HepG2 (cell line): ENCODE data around the gene SBNO2. TPM values are rescaled to one million over a fixed set of nuclear protein-coding genes. Genes with fewer than 3 reads are reported as not detected.

Source experiments
- ATAC-seq: fragments of 200-7000 bp; cut with Tn5 transposase; 3 replicates; pipeline ENCODE4 v1.9.1; 2020; ENCODE audit warnings: mild to moderate bottlenecking, moderate library complexity
- BruUV-seq: library from RNA; stranded (reverse); fragments of 400-500 nt; replicated peaks from 2 replicates; lab custom pipeline; 2021; lab: Mats Ljungman, UMichigan
- CTCF ChIA-PET: fragments of 300-600 bp; formaldehyde crosslinking; extraction: SDS; loops from one replicate; lab custom pipeline; 2021; ENCODE audit warnings: low total read pairs, inconsistent platforms, low intra/inter-chr PET ratio; lab: Yijun Ruan, JAX
- POLR2A ChIA-PET: fragments of 350-600 bp; sonication (Branson Sonifier 250); formaldehyde crosslinking; loops from one replicate; lab custom pipeline; 2020; ENCODE audit warnings: antibody characterized with exemption, inconsistent platforms; lab: Yijun Ruan, JAX
- DNase-seq: peaks from one replicate; pipeline ENCODE4 v3.0.0-alpha.2; 2015; ENCODE audit warnings: low spot score
- FAIRE-seq: peaks from 3 replicates; lab custom pipeline; 2011; peaks lifted over from hg19 to GRCh38; lab: Jason Lieb, UNC
- H2AFZ ChIP-seq: one replicate; pipeline ENCODE4 v1.6.1; 2011; ENCODE audit warnings: low read length, inconsistent platforms
- H3K27ac ChIP-seq: fragments of 300-600 bp; 3 replicates; pipeline ENCODE4 v1.8.0; 2011; ENCODE audit warnings: mixed run types, mild to moderate bottlenecking, mixed read lengths, low read length, inconsistent platforms; ENCODE audit not compliant: insufficient read depth; ENCODE audit errors: extremely low read length
- H3K27me3 ChIP-seq, 2 experiments: fragments of 200-600 bp in 1 of 2; 2 replicates in 1 of 2; 3 replicates in 1 of 2; pipeline versions ENCODE4 v1.6.0 to v1.8.0; 2011; ENCODE audit warnings: low read length in 2 of 2, mild to moderate bottlenecking in 2 of 2, moderate library complexity in 2 of 2, inconsistent platforms in 1 of 2; ENCODE audit not compliant: insufficient read depth in 2 of 2, control insufficient read depth in 1 of 2
- H3K36me3 ChIP-seq, 2 experiments: fragments of 200-600 bp in 1 of 2; replicated peaks in 1 of 2; 2 replicates in 1 of 2; 3 replicates in 1 of 2; pipeline versions ENCODE4 v1.5.1 to v1.8.0; 2011; ENCODE audit warnings: low read length in 2 of 2, inconsistent platforms in 1 of 2; ENCODE audit not compliant: insufficient read depth in 2 of 2, control insufficient read depth in 1 of 2
- H3K4me1 ChIP-seq: 2 replicates; pipeline ENCODE4 v1.5.1; 2012; ENCODE audit warnings: low read length, inconsistent platforms; ENCODE audit not compliant: insufficient read depth
- H3K4me2 ChIP-seq: 2 replicates; pipeline ENCODE4 v1.6.0; 2011; ENCODE audit warnings: low read depth, low read length, inconsistent platforms
- H3K4me3 ChIP-seq, 3 experiments: fragments of 200-600 bp in 1 of 3; sonication (generic), shearing (Covaris generic) in 1 of 3; replicated peaks in 1 of 3; 2 replicates each; pipeline ENCODE4 v1.5.1; 2011 to 2016; ENCODE audit warnings: low read length in 3 of 3, inconsistent platforms in 2 of 3, low read depth in 2 of 3, mild to moderate bottlenecking in 2 of 3, control low read depth in 1 of 3, mixed read lengths in 1 of 3; ENCODE audit not compliant: insufficient read depth in 1 of 3
- H3K79me2 ChIP-seq: one replicate; pipeline ENCODE4 v1.6.1; 2011; ENCODE audit warnings: low read length, inconsistent platforms; ENCODE audit not compliant: insufficient read depth
- H3K9ac ChIP-seq: 2 replicates; pipeline ENCODE4 v1.6.0; 2011; ENCODE audit warnings: mild to moderate bottlenecking, low read depth, low read length, inconsistent platforms; ENCODE audit not compliant: insufficient read depth
- H3K9me3 ChIP-seq: 2 replicates; pipeline ENCODE4 v1.5.1; 2012; ENCODE audit warnings: mild to moderate bottlenecking, low read length
- H4K20me1 ChIP-seq: 2 replicates; pipeline ENCODE4 v1.6.0; 2011; ENCODE audit warnings: inconsistent platforms, mild to moderate bottlenecking, low read length, moderate library complexity; ENCODE audit not compliant: insufficient read depth
- HNRNPUL1 ChIP-seq: fragments of 200-400 bp; formaldehyde crosslinking; IDR thresholded peaks from 2 replicates; pipeline ENCODE4 v1.6.1; 2017; ENCODE audit warnings: low read depth, mild to moderate bottlenecking, low read length, moderate library complexity
- MBD4 ChIP-seq: IDR thresholded peaks from 2 replicates; pipeline ENCODE4 v1.6.1; 2012; ENCODE audit warnings: low read length, inconsistent platforms, borderline replicate concordance
- NFYB ChIP-seq: sonication (generic); formaldehyde crosslinking; IDR thresholded peaks from 2 replicates; pipeline ENCODE4 v1.4.0; 2020; ENCODE audit warnings: missing genetic modification reagents
- NFYC ChIP-seq: IDR thresholded peaks from 2 replicates; pipeline ENCODE4 v1.6.1; 2016; ENCODE audit warnings: missing genetic modification reagents, missing compliant biosample characterization
- SAFB2 ChIP-seq: sonication (generic); formaldehyde crosslinking; IDR thresholded peaks from 2 replicates; pipeline ENCODE4 v1.5.1; 2020; ENCODE audit warnings: missing genetic modification reagents, low read depth, mild to moderate bottlenecking, borderline replicate concordance
- ZBTB38 ChIP-seq: sonication (generic); formaldehyde crosslinking; IDR thresholded peaks from 2 replicates; pipeline ENCODE4 v1.5.1; 2020; ENCODE audit warnings: mild to moderate bottlenecking, missing genetic modification reagents
- WGBS: methylation state at CpG from one replicate; pipeline ENCODE4 v1.1.6; 2017; ENCODE audit warnings: low lambda C conversion rate; 5-methylcytosine and 5-hydroxymethylcytosine counted together
- in situ Hi-C: cut with HindIII; loops from 2 replicates; pipeline ENCODE4 v1.10.0; 2017; ENCODE audit warnings: low pct_unique_long_range_greater_than_20kb; ENCODE audit not compliant: extremely low pct_ligation_motif_present
- intact Hi-C: fragments of 100-400 bp; cut with micrococcal nuclease; formaldehyde crosslinking; loops from one replicate; pipeline ENCODE4 v1.10.0; 2022; ENCODE audit not compliant: unreplicated experiment
- polyA plus RNA-seq, 8 experiments: library from polyadenylated mRNA; depleted of rRNA in 3 of 8; stranded (reverse) in 7 of 8; unstranded in 1 of 8; fragments of >200 nt; fragmentation: Illumina TruSeq in 4 of 8; extraction: Trizol in 4 of 8; gene quantifications; 2 replicates each; pipeline versions ENCODE4 v1.2.1 to v1.2.3, GENCODE V29; 2011 to 2016; ENCODE audit warnings: low read depth in 4 of 8, missing spikeins in 1 of 8, mixed read lengths in 1 of 8; ENCODE audit not compliant: insufficient read depth in 1 of 8
- total RNA-seq, 5 experiments: library from RNA; depleted of rRNA; stranded (reverse); fragments of >200 nt; fragmentation: Illumina TruSeq; extraction: Trizol; gene quantifications; 2 replicates each; pipeline ENCODE4 v1.2.3, GENCODE V29; 2016; ENCODE audit warnings: low read depth in 1 of 5
- TF ChIP-seq, protein P1 (sequence below): sonication (generic); formaldehyde crosslinking; IDR thresholded peaks from 2 replicates; pipeline ENCODE4 v1.4.0; 2020; ENCODE audit warnings: missing genetic modification reagents

The SBNO2 gene
- total and polyA plus RNA-seq, 2 of the 13 experiments (the other 11 are each of a cell fraction or from before 2014, with no cell fraction given), result 8.6 to 10.4 TPM

DNA sequence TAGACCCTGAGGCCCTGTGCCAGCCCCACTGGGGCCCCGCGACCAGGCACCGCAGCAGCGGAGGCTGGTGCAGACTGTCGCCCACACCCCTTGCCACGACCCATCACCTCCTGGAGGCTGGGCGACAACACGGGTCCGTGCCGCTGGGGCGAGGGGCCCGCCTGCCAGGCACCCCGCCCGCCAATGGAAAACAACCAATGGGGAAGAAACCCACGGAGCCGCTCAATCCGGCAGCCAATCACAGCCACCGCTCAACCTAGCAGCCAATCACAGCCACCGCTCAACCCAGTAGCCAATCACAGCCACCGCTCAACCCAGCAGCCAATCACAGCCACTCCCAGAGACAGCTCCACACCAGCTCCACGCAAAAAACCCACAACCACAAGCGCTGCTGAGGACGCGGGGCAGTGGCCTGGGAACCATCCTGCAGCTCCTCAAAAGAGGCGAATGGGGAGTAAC, 40.6 kb downstream of the SBNO2 start:
- no TSS peak for BruUV-seq
- H3K27me3 ChIP-seq, result no peaks in the 10 kb centered on the region
- in situ Hi-C loops, result no loop called here
- 97% methylated on average over 25 of the region's 25 CpGs for WGBS
- no peak for FAIRE-seq
- no peak overlapping the region for H3K4me3 ChIP-seq
- H3K79me2 ChIP-seq, result peaks cover 2% of the 10 kb centered on the region
- CTCF ChIA-PET, result no interaction called here
- POLR2A ChIA-PET, result interaction anchor here (0.8 kb wide), 2 partner anchors 20 to 136 kb away, joined by 3 read pairs; partner anchors contain the start of gene CIRBP
- no peak overlapping the region for H2AFZ ChIP-seq
- peaks cover 1 to 6% of the 10 kb centered on the region in 2 experiments; a peak in 2 of 5 replicates for H3K36me3 ChIP-seq
- peak; percentile 13; the same call in 1 of the 3 replicates for ATAC-seq
- no peak for DNase-seq
- H3K4me1 ChIP-seq, result peaks cover 16% of the 10 kb centered on the region; the same call in 1 of the 2 replicates
- no peaks in the 10 kb centered on the region for H3K9me3 ChIP-seq
- no peak overlapping the region for H3K4me2 ChIP-seq
- no peak overlapping the region for H3K27ac ChIP-seq
- no peak overlapping the region for H3K9ac ChIP-seq
- no peaks in the 10 kb centered on the region for H4K20me1 ChIP-seq
- no peak for TF ChIP-seq SAFB2 (CRISPR knock-in tag)
- TF ChIP-seq HNRNPUL1, result no peak
- TF ChIP-seq ZBTB38 (CRISPR knock-in tag), result peak; percentile 17; the same call in 1 of the 2 replicates
- peak; percentile 59 for TF ChIP-seq NFYC
- TF ChIP-seq, protein P1, sequence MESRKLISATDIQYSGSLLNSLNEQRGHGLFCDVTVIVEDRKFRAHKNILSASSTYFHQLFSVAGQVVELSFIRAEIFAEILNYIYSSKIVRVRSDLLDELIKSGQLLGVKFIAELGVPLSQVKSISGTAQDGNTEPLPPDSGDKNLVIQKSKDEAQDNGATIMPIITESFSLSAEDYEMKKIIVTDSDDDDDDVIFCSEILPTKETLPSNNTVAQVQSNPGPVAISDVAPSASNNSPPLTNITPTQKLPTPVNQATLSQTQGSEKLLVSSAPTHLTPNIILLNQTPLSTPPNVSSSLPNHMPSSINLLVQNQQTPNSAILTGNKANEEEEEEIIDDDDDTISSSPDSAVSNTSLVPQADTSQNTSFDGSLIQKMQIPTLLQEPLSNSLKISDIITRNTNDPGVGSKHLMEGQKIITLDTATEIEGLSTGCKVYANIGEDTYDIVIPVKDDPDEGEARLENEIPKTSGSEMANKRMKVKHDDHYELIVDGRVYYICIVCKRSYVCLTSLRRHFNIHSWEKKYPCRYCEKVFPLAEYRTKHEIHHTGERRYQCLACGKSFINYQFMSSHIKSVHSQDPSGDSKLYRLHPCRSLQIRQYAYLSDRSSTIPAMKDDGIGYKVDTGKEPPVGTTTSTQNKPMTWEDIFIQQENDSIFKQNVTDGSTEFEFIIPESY (CRISPR knock-in tag), result peak; percentile 45; the same call in 1 of the 2 replicates
- TF ChIP-seq MBD4, result no peak
- peak; percentile 63 for TF ChIP-seq NFYB
- TF ChIP-seq, all 625 proteins: peak for 4
- intact Hi-C loops, result no loop called here
